Measurements from ENCODE around the gene SLC29A2.

Gene SLC29A2

DNA sequence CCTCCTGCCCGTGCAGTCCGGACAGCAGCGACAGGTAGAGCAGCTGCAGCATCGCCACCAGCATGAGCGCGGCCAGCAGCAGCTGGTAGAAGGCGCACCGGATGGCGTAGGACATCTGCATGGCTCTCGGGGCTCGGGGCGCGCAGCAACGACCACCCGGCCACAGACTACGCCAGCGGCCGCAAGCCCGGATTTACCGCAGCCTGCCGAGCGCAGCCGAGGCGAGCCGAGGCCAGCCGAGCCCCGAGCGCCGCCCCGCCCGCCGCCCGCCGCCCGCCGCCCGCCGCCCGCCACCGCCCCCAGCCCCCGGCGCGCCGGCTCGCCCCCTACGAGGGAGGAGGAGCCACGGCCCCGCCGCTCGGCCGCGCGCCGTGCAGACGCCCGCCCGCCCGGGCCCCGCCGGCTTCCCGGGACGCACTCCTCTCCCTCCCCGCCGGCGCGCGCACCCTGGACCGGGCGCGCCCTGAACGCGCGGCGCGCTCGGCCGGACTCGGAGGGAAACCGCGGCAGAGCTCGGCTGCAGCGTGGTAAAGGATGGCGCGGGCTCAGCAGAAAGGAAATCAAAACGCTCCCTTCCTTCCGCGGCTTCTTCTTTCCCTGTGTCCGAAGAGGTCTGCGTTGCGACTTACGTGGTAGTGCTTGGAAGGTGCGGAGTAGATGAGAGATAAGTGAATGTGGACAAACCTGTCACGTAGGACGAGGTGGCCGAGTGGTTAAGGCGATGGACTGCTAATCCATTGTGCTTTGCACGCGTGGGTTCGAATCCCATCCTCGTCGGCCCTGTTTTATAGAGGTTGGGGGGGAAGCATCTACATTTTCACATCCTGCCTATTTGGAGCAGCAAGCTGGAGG, 23.9 kb downstream of the SLC29A2 start, which contains the start of gene B4GAT1:
Gene B4GAT1 (minus strand): TSS at position 205 of the 852 bp plus-strand sequence. CDS start 84 bp downstream, at position 121.
- peak; percentile 91 for DNase-seq (ENCODE audit: low spot score)

DNA sequence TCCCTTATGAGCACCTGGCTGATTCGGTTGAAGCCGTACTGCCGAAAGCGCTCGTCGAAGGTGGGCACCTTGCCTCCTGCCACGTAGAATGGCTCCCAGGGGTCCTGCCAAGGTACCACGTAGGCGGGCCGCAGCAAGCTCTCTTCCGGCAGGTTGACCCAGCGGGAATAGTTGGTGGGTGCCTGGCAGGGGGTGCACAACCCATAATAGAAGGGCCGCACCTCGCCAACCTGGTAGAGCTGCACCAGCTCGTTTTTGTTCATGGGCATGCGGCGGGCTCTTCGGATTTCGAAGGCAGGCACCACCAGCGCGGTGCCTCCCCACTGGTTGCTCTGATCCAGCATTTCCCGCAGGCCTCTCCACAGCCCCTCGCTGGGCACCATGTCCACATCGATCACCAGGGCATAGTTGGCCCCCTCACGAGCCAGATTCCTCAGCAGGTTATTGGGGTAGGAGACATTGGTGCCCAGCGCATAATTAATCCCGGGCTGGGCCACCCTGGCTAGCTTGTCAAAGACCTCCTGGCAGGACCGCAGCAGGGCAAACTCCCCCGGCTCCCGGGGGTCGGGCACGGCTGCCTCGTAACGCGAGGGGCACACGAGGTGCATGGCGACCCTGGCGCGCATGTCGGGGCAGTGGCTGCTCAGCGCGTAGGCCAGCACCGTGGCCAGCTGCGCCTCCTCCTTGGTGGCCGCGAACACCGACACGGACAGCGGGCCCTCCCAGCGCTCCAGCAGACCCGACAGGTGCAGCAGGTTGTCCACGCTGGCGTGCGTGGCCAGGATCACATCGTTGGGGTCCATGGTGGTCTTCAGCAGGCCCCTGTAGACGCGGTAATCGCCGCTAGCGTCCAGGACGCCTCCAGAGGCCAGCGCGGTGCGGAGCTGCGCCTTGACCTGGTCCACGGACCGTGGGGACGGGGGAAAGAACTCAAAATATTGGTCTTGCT, 24.8 kb downstream of the SLC29A2 start:
- no peak for DNase-seq (ENCODE audit: low spot score)

DNA sequence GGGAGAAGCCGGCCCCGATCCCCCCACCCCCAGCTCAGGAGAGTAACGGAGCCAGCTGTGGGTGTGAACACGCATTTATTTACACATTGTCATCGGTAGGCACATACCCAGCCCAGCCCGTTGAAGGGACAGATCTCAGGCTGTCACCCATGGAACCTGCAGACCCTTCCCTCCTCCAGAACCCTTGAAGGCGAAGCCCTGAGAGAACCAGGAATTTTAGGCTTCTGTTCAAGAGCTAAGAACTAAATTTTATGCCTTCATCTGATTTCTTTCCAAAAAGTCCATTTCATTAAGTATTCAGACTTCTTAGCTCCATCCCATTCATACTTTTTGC, 26.3 kb downstream of the SLC29A2 start:
- no peak for DNase-seq (ENCODE audit: low spot score)

DNA sequence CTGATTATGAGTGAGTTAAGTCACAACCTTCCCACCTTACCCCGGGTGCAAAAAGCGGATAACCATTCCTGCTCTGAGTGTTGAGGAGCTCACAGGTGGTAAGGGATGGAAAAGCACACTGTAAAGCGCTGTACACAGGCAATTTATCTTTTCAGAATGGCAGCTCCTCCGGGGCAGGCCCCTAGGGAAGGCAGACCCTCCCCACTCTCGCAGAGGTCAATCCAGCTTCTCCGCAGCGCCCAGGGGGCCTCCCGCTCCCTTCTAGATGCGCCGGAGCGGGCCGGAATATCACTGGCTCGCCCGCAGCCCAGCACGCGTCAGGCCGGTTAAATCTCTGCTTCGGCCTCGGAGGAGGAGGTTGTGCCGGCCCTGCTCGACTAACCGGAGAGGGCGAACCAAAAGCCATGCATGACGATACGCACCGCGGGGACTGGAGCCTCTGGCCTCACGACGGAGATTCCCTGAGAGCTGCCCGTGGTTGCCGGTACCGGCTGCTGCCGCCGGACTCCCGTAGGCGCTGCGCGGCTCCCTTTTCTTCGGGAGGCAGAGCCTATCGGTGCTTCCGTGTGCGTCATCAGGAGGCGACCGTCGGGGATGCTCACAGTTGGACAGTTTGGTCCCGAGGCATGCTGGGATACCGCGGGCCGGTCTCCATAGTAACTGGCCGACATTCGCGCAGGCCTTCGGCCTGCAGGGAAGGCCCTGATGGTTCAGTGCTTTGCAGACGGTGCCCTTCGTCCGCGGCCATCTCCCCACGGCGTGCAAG, 26.8 kb downstream of the SLC29A2 start, which contains the start of gene BRMS1:
Gene BRMS1 (minus strand): TSS at position 555 of the 766 bp plus-strand sequence. CDS start 2,870 bp downstream, outside the sequence.
- DNase-seq (ENCODE audit: low spot score) = peak; percentile 98

DNA sequence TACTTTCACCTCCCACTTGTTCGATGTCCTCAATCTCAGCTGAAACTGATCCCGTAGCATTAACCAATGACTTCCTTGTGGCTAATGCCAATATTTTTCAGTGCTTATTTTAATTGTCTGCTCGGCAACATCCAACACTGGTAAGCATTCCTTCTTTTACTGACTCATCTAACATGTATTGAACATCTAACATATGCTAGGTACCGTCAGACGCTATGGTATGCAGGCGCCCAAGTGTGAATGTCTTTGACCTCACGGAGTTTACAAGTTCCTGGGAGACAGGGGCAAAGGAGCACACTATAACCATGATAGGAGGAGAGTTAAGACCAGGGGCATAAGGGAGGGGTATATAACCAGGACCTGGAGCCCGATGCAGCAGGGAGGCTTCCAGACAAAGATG, 28.4 kb downstream of the SLC29A2 start:
- DNase-seq (ENCODE audit: low spot score) = no peak

DNA sequence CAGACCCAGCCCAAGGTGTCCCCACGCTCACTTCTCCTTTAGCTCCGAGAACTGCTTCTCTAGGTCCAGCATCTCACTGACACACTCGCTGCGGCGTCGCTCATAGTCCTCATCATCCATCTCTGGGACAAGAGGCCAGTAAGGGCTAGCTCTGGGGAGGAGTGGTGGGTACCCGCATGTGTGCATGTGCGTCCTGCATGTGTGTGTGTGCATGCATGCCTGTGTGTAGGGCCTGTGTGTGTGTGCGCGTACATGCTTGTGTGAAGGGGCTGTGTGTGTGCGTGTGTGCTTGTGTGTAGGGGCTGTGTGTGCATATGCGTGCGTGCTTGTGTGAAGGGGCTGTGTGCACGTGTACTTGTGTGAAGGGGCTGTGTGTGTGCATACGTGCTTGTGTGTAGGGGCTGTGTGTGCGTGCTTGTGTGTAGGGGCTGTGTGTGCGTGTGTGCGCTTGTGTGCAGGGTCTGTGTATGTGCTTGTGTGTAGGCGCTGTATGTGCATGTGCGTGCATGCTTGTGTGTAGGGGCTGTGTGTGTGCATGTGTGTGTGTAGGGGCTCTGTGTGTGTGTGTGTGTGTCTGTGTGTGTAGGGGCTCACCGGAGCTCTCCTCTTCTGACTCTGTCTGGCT, 29.9 kb downstream of the SLC29A2 start:
- DNase-seq (ENCODE audit: low spot score) = no peak

DNA sequence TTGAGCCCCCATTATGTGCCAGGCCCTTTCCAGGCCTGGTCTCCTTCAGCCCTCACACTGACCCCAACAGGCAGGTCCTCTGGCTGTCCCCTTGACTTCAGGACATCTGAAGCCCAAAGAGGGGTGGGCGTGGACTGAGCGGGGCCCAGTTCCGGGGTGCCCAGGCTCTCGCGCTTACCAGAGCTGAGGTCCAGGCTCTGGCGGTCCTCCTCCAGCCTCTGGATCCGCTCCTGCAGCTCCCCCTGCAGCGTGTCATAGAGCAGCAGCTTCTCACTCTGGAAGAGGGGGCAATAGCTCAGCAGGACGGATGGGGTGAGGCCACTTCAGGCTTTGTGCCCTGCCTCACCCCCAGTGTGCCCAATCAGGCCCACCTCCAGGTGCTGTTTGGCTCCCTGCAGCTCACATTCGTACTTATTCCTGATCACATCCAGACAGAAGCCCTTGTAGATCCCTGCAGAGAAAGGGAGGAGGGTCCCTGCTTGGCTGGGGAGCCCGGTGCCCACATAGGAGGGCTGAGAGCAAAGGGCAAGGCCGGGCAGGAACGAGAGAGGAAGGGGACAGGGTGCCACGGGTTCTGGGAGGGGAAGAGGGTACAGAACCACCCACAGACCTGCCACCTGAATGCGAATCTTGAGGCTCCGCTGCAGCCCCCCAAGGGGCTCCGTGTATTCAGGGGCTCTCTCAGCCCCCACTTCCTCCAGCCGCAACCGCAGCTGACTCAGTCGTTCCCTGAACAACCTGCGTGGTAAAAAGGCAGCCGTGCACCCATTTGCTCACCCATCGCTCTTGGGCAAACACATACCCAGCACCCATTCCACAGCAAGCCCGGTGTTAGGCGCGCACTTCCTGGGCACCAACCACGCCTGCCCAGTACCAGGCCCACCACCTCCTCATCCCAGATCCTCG, 30.7 kb downstream of the SLC29A2 start:
- DNase-seq (ENCODE audit: low spot score) = no peak

DNA sequence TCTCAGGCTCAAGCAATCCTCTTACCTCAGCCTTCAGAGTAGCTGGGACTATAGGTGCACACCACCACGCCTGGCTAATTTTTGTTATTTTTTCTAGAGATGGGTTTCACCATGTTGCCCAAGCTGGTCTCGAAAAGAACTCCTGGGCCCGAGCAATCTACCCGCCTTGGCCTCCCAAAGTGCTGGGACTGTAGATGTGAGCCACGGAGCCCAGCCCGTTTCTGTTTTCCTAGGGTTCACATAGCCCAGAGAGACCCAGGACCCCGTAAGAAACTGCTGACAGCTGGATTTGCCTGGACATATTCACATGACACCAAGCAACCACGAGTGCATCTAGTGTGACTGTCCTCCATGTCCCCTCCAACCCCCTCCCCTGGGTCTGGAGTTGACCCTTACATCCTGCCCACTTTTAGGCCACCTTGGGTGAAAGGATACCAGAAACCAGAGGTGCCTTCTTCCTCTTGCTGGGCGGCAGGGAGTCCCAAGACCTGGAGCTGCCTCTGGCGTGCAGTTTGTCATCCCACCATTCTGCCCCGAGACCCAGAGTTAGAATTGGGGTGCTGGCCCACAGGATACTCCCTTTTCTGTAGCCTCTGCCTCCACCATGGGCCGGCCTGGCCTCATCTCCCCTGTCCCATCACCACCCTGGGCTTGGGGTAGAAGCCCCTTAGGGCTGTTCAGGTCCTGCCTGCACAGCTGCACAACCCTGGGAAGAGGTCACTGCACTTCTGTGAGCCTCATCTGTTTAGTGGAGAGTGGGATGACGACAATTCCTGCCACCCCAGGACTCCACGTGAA, 31.7 kb downstream of the SLC29A2 start:
- DNase-seq (ENCODE audit: low spot score) = no peak

DNA sequence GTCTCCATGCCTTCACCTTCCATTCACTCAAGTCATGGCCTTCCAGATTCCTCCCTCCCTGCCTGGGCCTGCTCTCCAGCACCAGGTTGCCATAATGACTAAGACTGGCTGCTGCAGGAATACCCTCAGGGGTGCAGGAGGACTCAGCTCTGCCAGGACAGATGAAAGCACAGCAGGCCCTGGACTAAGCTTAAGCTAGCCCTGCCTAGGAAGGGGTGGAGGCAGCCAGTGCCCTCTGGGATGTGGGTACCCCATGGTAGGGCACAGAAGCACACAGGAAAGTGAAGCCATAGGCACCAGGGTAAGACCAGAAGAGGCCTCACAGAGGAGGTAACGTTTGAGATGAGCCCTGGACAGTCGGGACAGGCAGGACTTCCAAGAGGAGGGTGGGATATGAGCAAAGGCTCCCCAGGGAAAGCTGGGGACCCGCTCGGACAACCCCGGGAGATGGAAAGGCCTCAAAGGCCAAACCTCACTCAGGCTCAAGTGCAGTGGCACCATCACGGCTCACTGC, 32.3 kb downstream of the SLC29A2 start:
- DNase-seq (ENCODE audit: low spot score) = no peak

DNA sequence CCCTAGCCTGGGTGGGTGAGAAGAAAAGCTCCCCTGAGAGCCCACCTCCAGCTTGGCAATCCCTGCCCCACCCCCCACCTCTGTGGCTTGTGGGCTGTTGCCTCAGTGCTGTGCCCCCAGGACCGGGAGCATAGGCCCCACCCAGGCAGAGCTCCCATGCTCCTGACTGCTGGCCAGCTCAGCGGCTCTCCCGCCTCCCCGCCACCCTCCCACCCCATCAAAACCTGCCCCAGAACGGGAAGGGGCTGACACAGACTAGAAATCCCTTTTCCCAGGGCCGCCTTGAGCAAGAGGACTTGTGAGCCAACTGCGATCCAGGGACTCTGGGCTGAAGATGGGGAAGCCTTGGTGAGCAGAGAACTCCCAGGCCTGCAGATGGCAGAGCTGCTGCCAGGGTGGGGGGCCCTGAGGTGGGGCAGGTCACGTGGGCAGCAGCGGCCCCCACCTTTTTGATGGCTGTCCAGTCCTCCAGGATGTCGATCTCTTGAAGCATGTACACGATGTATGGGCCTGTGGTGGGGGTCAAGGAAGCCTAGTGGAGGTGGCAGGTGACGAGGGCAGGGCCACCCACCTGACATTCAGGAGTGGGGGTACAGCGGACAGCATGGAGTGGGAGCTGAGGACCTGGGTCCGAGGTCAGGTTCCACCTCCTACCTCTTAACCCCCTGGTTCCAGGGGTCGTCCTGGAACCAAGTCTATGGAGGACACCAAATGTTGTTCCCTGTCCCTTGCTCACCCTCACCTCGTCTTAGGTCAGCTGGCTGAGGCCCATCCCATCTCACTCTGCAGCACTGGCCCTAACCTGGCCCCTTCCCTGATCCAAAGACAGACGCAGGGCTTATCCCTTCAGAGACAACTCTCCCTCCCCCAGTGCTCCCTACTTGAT, 33.0 kb downstream of the SLC29A2 start:
- no peak for DNase-seq (ENCODE audit: low spot score)

DNA sequence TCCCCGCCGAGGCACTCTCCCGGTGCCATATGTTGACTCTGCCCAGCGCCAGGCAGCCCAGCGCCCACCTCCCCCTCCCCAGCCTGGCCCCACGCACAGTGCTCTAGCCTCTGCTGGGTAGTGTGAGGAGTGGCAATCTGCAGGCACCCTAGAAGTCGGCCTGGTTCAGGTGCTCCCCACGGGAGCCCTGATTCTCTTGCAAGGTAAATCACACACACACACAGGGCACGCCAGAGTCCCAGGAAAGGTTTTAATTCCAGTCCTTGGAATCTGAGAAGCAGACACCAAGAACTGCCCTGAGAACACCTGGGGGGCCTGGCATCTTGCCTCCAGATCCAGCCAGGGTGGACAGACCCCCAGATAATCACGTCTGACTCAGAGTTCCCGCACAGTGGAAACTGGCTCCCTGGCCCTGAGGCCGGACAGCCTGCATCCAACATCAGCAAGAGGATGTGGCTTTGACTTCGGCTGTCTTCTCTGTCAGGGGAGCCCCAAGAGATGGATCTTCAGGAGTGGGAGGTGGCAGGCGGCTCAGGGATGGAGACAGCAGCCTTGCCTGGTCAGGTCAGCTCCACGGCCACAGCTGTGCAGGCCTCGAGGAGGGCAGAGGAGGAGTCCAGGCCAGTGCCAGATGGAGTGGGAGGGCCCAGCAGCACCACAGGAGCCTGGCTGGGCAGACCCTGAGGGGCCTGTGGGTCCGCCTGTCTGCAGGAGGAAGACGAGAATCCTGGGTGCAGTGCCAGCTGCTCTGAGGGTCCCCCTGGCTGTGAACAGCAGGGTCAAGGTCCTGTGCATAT, 34.3 kb downstream of the SLC29A2 start:
- DNase-seq (ENCODE audit: low spot score) = no peak

DNA sequence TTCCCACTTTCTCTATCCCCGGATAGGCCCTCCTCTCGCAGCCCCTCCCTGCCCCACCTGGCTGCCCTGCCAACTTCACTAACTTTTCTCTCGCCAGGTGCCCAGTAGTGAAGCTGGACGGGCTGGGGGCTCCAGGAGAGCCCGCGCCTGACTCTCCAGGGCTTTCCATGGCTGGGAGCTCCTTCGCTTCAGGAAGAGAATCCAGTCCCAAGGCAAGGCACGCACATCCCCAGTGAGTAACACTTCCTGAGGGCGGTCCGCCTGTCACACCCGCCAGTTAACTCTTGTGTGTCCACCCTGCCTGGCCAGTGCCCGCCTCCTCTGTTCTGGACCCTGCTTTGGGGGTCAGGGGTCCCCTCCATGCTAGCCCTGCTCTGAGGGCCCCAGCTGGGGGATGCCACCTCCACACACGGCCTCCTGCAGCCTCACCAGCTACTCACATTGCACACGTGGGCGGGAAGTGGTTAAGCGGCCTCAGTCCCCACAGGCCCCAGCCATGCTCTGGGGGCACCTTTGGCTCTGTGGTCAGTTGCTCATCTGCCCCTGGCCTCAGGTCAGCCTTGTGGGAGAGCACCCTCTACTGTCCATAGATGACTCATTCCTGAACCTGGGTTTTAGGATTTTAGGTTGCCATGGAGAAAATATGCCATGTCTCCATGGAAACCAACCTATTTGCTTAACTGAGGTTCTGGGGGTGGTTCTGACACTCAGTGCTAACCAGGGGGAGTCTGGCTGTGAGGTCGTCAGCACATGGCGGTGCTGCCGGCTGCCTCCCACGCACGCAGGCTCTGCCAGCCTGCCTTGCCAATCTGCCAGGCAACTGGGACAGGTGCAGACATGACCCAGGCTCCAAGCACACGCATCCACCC, 35.1 kb downstream of the SLC29A2 start, which contains the start of gene RIN1:
Gene RIN1 (minus strand): TSS at position 201 of the 869 bp plus-strand sequence. CDS start 32 bp downstream, at position 169.
- DNase-seq (ENCODE audit: low spot score) = peak; percentile 71

DNA sequence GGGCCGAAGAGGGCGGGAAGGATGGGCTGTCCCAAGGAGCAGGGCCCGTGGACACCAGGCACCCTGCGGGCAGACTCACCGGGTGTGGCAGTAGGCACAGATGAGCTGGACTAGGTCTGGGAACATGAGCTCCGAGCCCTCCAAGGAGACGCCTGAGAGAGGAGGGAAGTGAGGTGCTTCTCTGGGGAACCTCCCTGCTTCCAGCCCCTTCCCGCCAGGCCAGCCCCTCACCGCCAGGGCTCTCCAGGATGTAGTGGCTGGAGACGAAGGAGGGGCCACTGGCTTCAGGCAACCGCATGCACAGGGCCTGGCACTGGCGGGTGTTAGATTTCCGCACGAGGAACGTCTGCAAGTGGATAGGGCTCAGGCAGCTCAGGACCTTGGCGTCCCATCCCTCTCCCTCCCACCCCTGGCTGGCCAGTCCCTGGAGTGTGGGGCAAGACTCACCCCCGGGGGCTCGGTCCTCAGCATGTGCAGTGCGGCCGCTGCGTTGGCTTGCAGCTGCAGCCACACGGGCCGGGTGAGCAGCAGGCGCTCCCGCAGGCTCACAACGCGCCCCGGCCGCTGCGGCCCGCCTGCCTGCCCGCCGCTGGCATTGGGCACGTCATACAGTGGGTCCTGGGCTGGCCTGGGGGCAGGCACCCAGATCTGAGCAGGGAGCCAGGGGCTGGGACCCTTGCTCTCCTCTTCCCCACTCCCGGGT, 35.9 kb downstream of the SLC29A2 start:
- DNase-seq (ENCODE audit: low spot score) = no peak

DNA sequence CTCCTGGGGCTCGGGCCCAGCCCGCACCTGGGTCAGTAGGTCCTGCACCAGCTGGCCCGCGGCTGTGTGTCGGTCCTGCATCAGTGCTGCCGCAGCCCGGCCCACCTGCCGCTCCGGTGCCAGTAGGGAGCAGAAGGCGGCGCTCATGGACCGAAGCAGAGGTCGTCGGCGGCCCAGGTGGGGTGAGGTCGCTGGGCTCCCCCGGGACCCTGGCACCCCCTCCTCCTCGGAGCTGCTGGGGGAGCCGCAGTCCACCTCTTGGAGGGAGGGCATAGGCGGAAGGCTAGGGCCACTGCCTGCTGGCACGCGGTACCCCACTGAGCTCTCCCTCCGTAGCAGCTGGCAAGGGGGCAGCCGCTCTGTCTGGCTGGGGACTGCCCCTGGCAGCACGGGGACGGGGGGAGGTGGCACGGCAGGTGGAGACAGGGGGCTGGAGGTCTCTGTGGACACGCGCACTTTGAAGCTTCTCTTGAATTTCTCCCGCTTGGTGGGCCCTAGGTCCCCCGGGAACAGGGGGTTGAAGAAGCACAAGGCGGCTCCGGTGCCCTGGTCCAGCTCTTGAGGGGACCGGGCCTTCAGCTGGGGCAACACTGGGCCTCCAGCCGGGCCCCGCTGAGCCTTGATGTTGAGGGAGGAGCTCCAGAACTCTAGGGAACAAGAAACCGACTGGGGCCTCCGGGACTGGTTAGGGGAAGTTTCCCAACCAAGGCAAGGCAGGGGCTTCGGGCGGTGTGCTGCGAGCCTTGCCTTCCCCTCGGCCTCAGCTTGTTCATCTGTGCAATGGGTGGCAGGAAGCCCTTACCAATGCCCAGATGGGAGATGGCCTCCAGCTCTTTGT, 36.7 kb downstream of the SLC29A2 start:
- DNase-seq (ENCODE audit: low spot score) = no peak

Data from activated CD4-positive, alpha-beta T cell treated with anti-CD3 and anti-CD28 coated beads, Interleukin-2, Interleukin-4, amounts not matched to agents 100 ng/mL and 50 ng/mL, durations not matched to agents 16 hours and 8 hours (primary cell).